HepG2 (cell line): ENCODE measurements around the gene SLC2A2. TPM values are rescaled to one million over a fixed set of nuclear protein-coding genes. Genes with fewer than 3 reads are reported as not detected.
A peak's percentile ranks its signal among the peaks of the same experiment; 100 is the strongest.

Experiments used
- ASH2L ChIP-seq: fragments of 300-600, 200-600 bp; sonication (generic); IDR thresholded peaks from 2 replicates; pipeline ENCODE4 v1.7.0; 2017; ENCODE audit warnings: low read depth, mild to moderate bottlenecking, moderate library complexity, mixed read lengths, low read length; ENCODE audit not compliant: insufficient read length
- FOXO1 ChIP-seq: sonication (generic); formaldehyde crosslinking; IDR thresholded peaks from 2 replicates; pipeline ENCODE4 v1.4.0; 2020; ENCODE audit warnings: missing genetic modification reagents
- IKZF1 ChIP-seq: fragments of 450-650 bp; IDR thresholded peaks from 2 replicates; pipeline ENCODE4 v1.7.1; 2016
- MAZ ChIP-seq, 2 experiments: sonication (generic) in 1 of 2; formaldehyde crosslinking in 1 of 2; IDR thresholded peaks; 2 replicates each; pipeline versions ENCODE4 v1.5.0 to v1.6.1; 2012 to 2020; ENCODE audit warnings: low read depth in 2 of 2, mild to moderate bottlenecking in 2 of 2, borderline replicate concordance in 1 of 2, improper control_type of control experiment in 1 of 2, low read length in 1 of 2, missing genetic modification reagents in 1 of 2, moderate library complexity in 1 of 2
- MED1 ChIP-seq: sonication (generic); formaldehyde crosslinking; IDR thresholded peaks from 2 replicates; pipeline ENCODE4 v1.4.0; 2020; ENCODE audit warnings: missing genetic modification reagents
- MTA1 ChIP-seq: sonication (generic); formaldehyde crosslinking; IDR thresholded peaks from 2 replicates; pipeline ENCODE4 v1.4.0; 2020; ENCODE audit warnings: missing genetic modification reagents, mild to moderate bottlenecking, borderline replicate concordance
- RFX1 ChIP-seq: fragments of 450-650 bp; IDR thresholded peaks from 2 replicates; pipeline ENCODE4 v1.6.1; 2017
- SRY ChIP-seq: sonication (generic); formaldehyde crosslinking; IDR thresholded peaks from 2 replicates; pipeline ENCODE4 v1.8.0; 2022; ENCODE audit warnings: mild to moderate bottlenecking, missing genetic modification reagents
- ZNF232 ChIP-seq: sonication (generic); formaldehyde crosslinking; IDR thresholded peaks from 2 replicates; pipeline ENCODE4 v1.4.0; 2020; ENCODE audit warnings: missing genetic modification reagents, borderline replicate concordance
- ZNF343 ChIP-seq: sonication (generic); formaldehyde crosslinking; IDR thresholded peaks from 2 replicates; pipeline ENCODE4 v1.4.0; 2020; ENCODE audit warnings: mild to moderate bottlenecking, missing genetic modification reagents
- ZNF367 ChIP-seq: sonication (generic); formaldehyde crosslinking; IDR thresholded peaks from 2 replicates; pipeline ENCODE4 v1.4.0; 2020; ENCODE audit warnings: missing genetic modification reagents, borderline replicate concordance
- polyA plus RNA-seq, 8 experiments: library from polyadenylated mRNA; depleted of rRNA in 3 of 8; stranded (reverse) in 7 of 8; unstranded in 1 of 8; fragments of >200 nt; fragmentation: Illumina TruSeq in 4 of 8; extraction: Trizol in 4 of 8; gene quantifications; 2 replicates each; pipeline versions ENCODE4 v1.2.1 to v1.2.3, GENCODE V29; 2011 to 2016; ENCODE audit warnings: low read depth in 4 of 8, missing spikeins in 1 of 8, mixed read lengths in 1 of 8; ENCODE audit not compliant: insufficient read depth in 1 of 8
- total RNA-seq, 5 experiments: library from RNA; depleted of rRNA; stranded (reverse); fragments of >200 nt; fragmentation: Illumina TruSeq; extraction: Trizol; gene quantifications; 2 replicates each; pipeline ENCODE4 v1.2.3, GENCODE V29; 2016; ENCODE audit warnings: low read depth in 1 of 5
- TF ChIP-seq, protein P1 (sequence below): IDR thresholded peaks from 2 replicates; pipeline ENCODE4 v1.6.1; 2016; ENCODE audit warnings: low read depth, missing genetic modification reagents, missing compliant biosample characterization
- TF ChIP-seq, protein P2 (sequence below), 2 experiments: fragments of 450-650 bp in 1 of 2; sonication (generic) in 1 of 2; formaldehyde crosslinking in 1 of 2; IDR thresholded peaks; 2 replicates each; pipeline versions ENCODE4 v1.6.1 to v1.8.0; 2016 to 2022; ENCODE audit warnings: antibody characterized with exemption in 1 of 2, mild to moderate bottlenecking in 1 of 2, missing genetic modification reagents in 1 of 2
- TF ChIP-seq, protein P3 (sequence below): IDR thresholded peaks from 2 replicates; pipeline ENCODE4 v1.6.1; 2016; ENCODE audit warnings: mild to moderate bottlenecking, missing biosample characterization, missing genetic modification reagents

The SLC2A2 gene
- total and polyA plus RNA-seq, 2 of the 13 experiments (the other 11 are each of a cell fraction or from before 2014, with no cell fraction given): 19.5 to 23.2 TPM

DNA sequence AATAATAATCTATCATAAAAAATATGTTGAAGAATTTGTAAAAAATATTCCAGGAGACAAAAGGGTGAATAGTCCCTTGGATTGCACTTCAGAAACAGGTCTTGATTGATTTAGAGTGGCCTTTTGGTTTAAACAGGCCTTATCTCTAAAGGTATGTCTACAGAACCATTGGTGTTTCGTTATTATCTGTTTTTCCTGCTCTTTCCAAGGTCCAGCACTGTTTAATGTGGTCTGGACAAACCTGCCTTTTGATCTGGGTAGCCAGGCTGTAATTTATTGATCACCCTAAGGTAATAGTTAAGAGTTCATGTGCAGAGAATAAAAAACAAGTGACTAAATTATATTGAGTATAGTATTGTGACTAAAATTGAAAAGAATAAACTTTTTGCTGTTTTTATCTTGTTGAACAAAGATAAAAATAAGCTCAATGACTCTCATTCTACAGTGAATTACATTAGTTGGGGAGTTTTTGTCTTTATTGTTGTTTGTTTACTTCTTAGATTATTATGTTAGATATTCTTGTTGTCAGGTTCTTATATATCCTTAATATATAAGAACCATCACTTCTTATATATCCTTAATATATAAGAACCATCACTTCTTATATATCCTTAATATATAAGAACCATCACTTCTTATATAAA is 25.1 kb downstream of the SLC2A2 start (continued):
- TF ChIP-seq, protein P1, sequence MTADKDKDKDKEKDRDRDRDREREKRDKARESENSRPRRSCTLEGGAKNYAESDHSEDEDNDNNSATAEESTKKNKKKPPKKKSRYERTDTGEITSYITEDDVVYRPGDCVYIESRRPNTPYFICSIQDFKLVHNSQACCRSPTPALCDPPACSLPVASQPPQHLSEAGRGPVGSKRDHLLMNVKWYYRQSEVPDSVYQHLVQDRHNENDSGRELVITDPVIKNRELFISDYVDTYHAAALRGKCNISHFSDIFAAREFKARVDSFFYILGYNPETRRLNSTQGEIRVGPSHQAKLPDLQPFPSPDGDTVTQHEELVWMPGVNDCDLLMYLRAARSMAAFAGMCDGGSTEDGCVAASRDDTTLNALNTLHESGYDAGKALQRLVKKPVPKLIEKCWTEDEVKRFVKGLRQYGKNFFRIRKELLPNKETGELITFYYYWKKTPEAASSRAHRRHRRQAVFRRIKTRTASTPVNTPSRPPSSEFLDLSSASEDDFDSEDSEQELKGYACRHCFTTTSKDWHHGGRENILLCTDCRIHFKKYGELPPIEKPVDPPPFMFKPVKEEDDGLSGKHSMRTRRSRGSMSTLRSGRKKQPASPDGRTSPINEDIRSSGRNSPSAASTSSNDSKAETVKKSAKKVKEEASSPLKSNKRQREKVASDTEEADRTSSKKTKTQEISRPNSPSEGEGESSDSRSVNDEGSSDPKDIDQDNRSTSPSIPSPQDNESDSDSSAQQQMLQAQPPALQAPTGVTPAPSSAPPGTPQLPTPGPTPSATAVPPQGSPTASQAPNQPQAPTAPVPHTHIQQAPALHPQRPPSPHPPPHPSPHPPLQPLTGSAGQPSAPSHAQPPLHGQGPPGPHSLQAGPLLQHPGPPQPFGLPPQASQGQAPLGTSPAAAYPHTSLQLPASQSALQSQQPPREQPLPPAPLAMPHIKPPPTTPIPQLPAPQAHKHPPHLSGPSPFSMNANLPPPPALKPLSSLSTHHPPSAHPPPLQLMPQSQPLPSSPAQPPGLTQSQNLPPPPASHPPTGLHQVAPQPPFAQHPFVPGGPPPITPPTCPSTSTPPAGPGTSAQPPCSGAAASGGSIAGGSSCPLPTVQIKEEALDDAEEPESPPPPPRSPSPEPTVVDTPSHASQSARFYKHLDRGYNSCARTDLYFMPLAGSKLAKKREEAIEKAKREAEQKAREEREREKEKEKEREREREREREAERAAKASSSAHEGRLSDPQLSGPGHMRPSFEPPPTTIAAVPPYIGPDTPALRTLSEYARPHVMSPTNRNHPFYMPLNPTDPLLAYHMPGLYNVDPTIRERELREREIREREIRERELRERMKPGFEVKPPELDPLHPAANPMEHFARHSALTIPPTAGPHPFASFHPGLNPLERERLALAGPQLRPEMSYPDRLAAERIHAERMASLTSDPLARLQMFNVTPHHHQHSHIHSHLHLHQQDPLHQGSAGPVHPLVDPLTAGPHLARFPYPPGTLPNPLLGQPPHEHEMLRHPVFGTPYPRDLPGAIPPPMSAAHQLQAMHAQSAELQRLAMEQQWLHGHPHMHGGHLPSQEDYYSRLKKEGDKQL (CRISPR knock-in tag): peak; percentile 93
- TF ChIP-seq, protein P2, sequence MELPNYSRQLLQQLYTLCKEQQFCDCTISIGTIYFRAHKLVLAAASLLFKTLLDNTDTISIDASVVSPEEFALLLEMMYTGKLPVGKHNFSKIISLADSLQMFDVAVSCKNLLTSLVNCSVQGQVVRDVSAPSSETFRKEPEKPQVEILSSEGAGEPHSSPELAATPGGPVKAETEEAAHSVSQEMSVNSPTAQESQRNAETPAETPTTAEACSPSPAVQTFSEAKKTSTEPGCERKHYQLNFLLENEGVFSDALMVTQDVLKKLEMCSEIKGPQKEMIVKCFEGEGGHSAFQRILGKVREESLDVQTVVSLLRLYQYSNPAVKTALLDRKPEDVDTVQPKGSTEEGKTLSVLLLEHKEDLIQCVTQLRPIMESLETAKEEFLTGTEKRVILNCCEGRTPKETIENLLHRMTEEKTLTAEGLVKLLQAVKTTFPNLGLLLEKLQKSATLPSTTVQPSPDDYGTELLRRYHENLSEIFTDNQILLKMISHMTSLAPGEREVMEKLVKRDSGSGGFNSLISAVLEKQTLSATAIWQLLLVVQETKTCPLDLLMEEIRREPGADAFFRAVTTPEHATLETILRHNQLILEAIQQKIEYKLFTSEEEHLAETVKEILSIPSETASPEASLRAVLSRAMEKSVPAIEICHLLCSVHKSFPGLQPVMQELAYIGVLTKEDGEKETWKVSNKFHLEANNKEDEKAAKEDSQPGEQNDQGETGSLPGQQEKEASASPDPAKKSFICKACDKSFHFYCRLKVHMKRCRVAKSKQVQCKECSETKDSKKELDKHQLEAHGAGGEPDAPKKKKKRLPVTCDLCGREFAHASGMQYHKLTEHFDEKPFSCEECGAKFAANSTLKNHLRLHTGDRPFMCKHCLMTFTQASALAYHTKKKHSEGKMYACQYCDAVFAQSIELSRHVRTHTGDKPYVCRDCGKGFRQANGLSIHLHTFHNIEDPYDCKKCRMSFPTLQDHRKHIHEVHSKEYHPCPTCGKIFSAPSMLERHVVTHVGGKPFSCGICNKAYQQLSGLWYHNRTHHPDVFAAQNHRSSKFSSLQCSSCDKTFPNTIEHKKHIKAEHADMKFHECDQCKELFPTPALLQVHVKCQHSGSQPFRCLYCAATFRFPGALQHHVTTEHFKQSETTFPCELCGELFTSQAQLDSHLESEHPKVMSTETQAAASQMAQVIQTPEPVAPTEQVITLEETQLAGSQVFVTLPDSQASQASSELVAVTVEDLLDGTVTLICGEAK (IDR thresholded peaks at IDR 0.05): no peak
- TF ChIP-seq, protein P2 (CRISPR knock-in tag; IDR thresholded peaks at IDR 0.05): no peak
- no peak for TF ChIP-seq SRY (CRISPR knock-in tag)
- peak; percentile 99 for TF ChIP-seq MED1
- TF ChIP-seq ZNF367 (CRISPR knock-in tag): no peak; the same call in 1 of the 2 replicates
- TF ChIP-seq ZNF343 (CRISPR knock-in tag): no peak
- no peak for TF ChIP-seq ZNF232 (CRISPR knock-in tag)
- no peak for TF ChIP-seq RFX1
- no peak for TF ChIP-seq IKZF1
- no peak for TF ChIP-seq MTA1 (CRISPR knock-in tag)
- TF ChIP-seq FOXO1 (CRISPR knock-in tag): peak; percentile 99
- TF ChIP-seq ASH2L: peak; percentile 55
- TF ChIP-seq MAZ (IDR thresholded peaks at IDR 0.05; ENCODE audit: borderline replicate concordance, low read depth, low read length): no peak
- TF ChIP-seq MAZ (CRISPR knock-in tag; IDR thresholded peaks at IDR 0.05; ENCODE audit: low read depth): 0 out of 2 replicates have a peak, but pooled peaks have one; percentile 22
- TF ChIP-seq, protein P3, sequence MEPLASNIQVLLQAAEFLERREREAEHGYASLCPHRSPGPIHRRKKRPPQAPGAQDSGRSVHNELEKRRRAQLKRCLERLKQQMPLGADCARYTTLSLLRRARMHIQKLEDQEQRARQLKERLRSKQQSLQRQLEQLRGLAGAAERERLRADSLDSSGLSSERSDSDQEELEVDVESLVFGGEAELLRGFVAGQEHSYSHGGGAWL (CRISPR knock-in tag): no peak
